IMR-90 (cell line): ENCODE measurements around the gene CATSPER4. TPM values are rescaled to one million over a fixed set of nuclear protein-coding genes. Genes with fewer than 3 reads are reported as not detected.

Source experiments
- ATAC-seq: fragments of 200-7000 bp; cut with Tn5 transposase; 2 replicates; pipeline ENCODE4 v1.9.1; 2020; ENCODE audit warnings: low read depth, mild to moderate bottlenecking, moderate library complexity
- BruUV-seq: library from RNA; stranded (reverse); fragments of 400-500 nt; replicated peaks from 2 replicates; lab custom pipeline; 2021; lab: Mats Ljungman, UMichigan
- CTCF ChIA-PET: fragments of 300-600 bp; formaldehyde crosslinking; extraction: SDS; loops from one replicate; lab custom pipeline; 2021; ENCODE audit warnings: antibody characterized with exemption; lab: Yijun Ruan, JAX
- POLR2A ChIA-PET: fragments of 300-600 bp; sonication (Branson Sonifier 250); formaldehyde crosslinking; loops from one replicate; lab custom pipeline; 2022; ENCODE audit warnings: antibody characterized with exemption; ENCODE audit not compliant: unreplicated experiment; lab: Charles Lee
- DNase-seq: peaks from one replicate; pipeline ENCODE4 v3.0.0; 2013
- H2AFZ ChIP-seq: replicated peaks from 2 replicates; pipeline ENCODE3; 2013; ENCODE audit warnings: low read length, mild to moderate bottlenecking; ENCODE audit not compliant: poor library complexity
- H2AK5ac ChIP-seq: 2 replicates; pipeline ENCODE4 v1.6.1; 2013; ENCODE audit warnings: low read depth, low read length, inconsistent platforms
- H2AK9ac ChIP-seq: replicated peaks from 2 replicates; pipeline ENCODE3; 2013; ENCODE audit warnings: mild to moderate bottlenecking, low read depth, low read length, moderate library complexity; ENCODE audit not compliant: poor library complexity
- H2BK120ac ChIP-seq: 2 replicates; pipeline ENCODE4 v1.6.1; 2013; ENCODE audit warnings: low read depth, low read length, inconsistent platforms
- H2BK15ac ChIP-seq: 3 replicates; pipeline ENCODE4 v1.6.1; 2013; ENCODE audit warnings: low read depth, low read length, inconsistent platforms
- H2BK20ac ChIP-seq: 2 replicates; pipeline ENCODE4 v1.6.1; 2013; ENCODE audit warnings: low read depth, mild to moderate bottlenecking, inconsistent platforms, low read length, moderate library complexity
- H2BK5ac ChIP-seq: 2 replicates; pipeline ENCODE4 v1.6.1; 2013; ENCODE audit warnings: mild to moderate bottlenecking, low read depth, low read length, inconsistent platforms; ENCODE audit not compliant: poor library complexity, severe bottlenecking
- H3K14ac ChIP-seq: replicated peaks from 2 replicates; pipeline ENCODE4 v1.6.1; 2013; ENCODE audit warnings: low read depth, low read length, inconsistent platforms
- H3K18ac ChIP-seq: 2 replicates; pipeline ENCODE4 v1.6.1; 2013; ENCODE audit warnings: low read depth, low read length, control low read depth
- H3K23ac ChIP-seq: 2 replicates; pipeline ENCODE4 v1.6.1; 2013; ENCODE audit warnings: low read depth, low read length, inconsistent platforms
- H3K27ac ChIP-seq: 2 replicates; pipeline ENCODE4 v1.5.1; 2013; ENCODE audit warnings: mild to moderate bottlenecking, control low read depth, low read length; ENCODE audit not compliant: insufficient read depth
- H3K27me3 ChIP-seq: 2 replicates; pipeline ENCODE4 v1.6.1; 2013; ENCODE audit warnings: low read length; ENCODE audit not compliant: control insufficient read depth, insufficient read depth
- H3K36me3 ChIP-seq: 2 replicates; pipeline ENCODE4 v1.6.1; 2013; ENCODE audit warnings: low read length, mixed read lengths; ENCODE audit not compliant: control insufficient read depth, insufficient read depth
- H3K4ac ChIP-seq: 2 replicates; pipeline ENCODE4 v1.6.1; 2013; ENCODE audit warnings: low read depth, low read length, inconsistent platforms
- H3K4me1 ChIP-seq: 2 replicates; pipeline ENCODE4 v1.6.1; 2013; ENCODE audit warnings: low read length, mixed read lengths; ENCODE audit not compliant: control insufficient read depth, insufficient read depth
- H3K4me2 ChIP-seq: 2 replicates; pipeline ENCODE4 v1.6.1; 2013; ENCODE audit warnings: low read depth, mild to moderate bottlenecking, control low read depth, low read length, moderate library complexity
- H3K4me3 ChIP-seq: 2 replicates; pipeline ENCODE4 v1.5.1; 2013; ENCODE audit warnings: low read depth, mild to moderate bottlenecking, control low read depth, low read length, moderate library complexity; ENCODE audit not compliant: insufficient read depth
- H3K56ac ChIP-seq: 2 replicates; pipeline ENCODE4 v1.6.1; 2013; ENCODE audit warnings: low read length, inconsistent platforms; ENCODE audit not compliant: insufficient read depth; ENCODE audit errors: extremely low read depth
- H3K79me1 ChIP-seq, 2 experiments: 2 replicates each; pipeline ENCODE4 v1.6.1; 2013; ENCODE audit warnings: low read length in 2 of 2, inconsistent platforms in 1 of 2, low read depth in 1 of 2
- H3K9ac ChIP-seq: 2 replicates; pipeline ENCODE4 v1.6.1; 2013; ENCODE audit warnings: low read depth, low read length, control low read depth
- H3K9me1 ChIP-seq: 2 replicates; pipeline ENCODE4 v1.6.1; 2013; ENCODE audit warnings: low read length, inconsistent platforms; ENCODE audit not compliant: insufficient read depth
- H3K9me3 ChIP-seq: 2 replicates; pipeline ENCODE4 v1.6.1; 2013; ENCODE audit warnings: low read length; ENCODE audit not compliant: control insufficient read depth, insufficient read depth
- H4K20me1 ChIP-seq: 2 replicates; pipeline ENCODE4 v1.6.1; 2013; ENCODE audit warnings: low read length, inconsistent platforms; ENCODE audit not compliant: insufficient read depth
- H4K5ac ChIP-seq: 2 replicates; pipeline ENCODE4 v1.6.1; 2013; ENCODE audit warnings: mild to moderate bottlenecking, low read depth, low read length, control low read depth
- H4K8ac ChIP-seq, 2 experiments: 2 replicates each; pipeline ENCODE4 v1.6.1; 2013; ENCODE audit warnings: low read depth in 2 of 2, low read length in 2 of 2, control low read depth in 1 of 2, inconsistent platforms in 1 of 2
- H4K91ac ChIP-seq: 2 replicates; pipeline ENCODE4 v1.6.1; 2013; ENCODE audit warnings: low read depth, low read length, inconsistent platforms; ENCODE audit not compliant: insufficient read depth
- BHLHE40 ChIP-seq: fragments of 150-350 bp; IDR thresholded peaks from 2 replicates; pipeline ENCODE4 v1.6.1; 2016; ENCODE audit warnings: mild to moderate bottlenecking, low read depth, low read length
- CEBPB ChIP-seq: IDR thresholded peaks from 2 replicates; pipeline ENCODE4 v1.6.1; 2012; ENCODE audit warnings: low read depth, low read length, improper control_type of control experiment
- CHD1 ChIP-seq: IDR thresholded peaks from 2 replicates; pipeline ENCODE4 v1.6.1; 2012; ENCODE audit warnings: low read depth, low read length, improper control_type of control experiment
- FOS ChIP-seq: fragments of 150-350 bp; IDR thresholded peaks from 2 replicates; pipeline ENCODE4 v1.6.1; 2016; ENCODE audit warnings: low read depth, low read length
- MAFK ChIP-seq: IDR thresholded peaks from 2 replicates; pipeline ENCODE4 v1.6.1; 2012; ENCODE audit warnings: low read depth, low read length, improper control_type of control experiment
- MAZ ChIP-seq: IDR thresholded peaks from 2 replicates; pipeline ENCODE4 v1.6.1; 2012; ENCODE audit warnings: low read depth, mild to moderate bottlenecking, low read length, improper control_type of control experiment, moderate library complexity, borderline replicate concordance
- MXI1 ChIP-seq: IDR thresholded peaks from 2 replicates; pipeline ENCODE4 v1.6.1; 2012; ENCODE audit warnings: low read depth, mild to moderate bottlenecking, low read length, moderate library complexity, borderline replicate concordance
- NFE2L2 ChIP-seq: fragments of 150-350 bp; IDR thresholded peaks from 2 replicates; pipeline ENCODE4 v1.6.1; 2016; ENCODE audit warnings: low read depth, mild to moderate bottlenecking, low read length
- POLR2A ChIP-seq: IDR thresholded peaks from 2 replicates; pipeline ENCODE4 v1.6.1; 2012; ENCODE audit warnings: mild to moderate bottlenecking, low read depth, low read length
- RAD21 ChIP-seq: IDR thresholded peaks from 2 replicates; pipeline ENCODE4 v1.6.1; 2012; ENCODE audit warnings: low read length, improper control_type of control experiment
- RCOR1 ChIP-seq: IDR thresholded peaks from 2 replicates; pipeline ENCODE4 v1.6.1; 2012; ENCODE audit warnings: mild to moderate bottlenecking, low read length, improper control_type of control experiment; ENCODE audit not compliant: insufficient replicate concordance
- RFX5 ChIP-seq: IDR thresholded peaks from 2 replicates; pipeline ENCODE4 v1.8.0; 2012; ENCODE audit warnings: low read depth, mild to moderate bottlenecking, low read length, moderate library complexity
- SMC3 ChIP-seq: fragments of 150-350 bp; IDR thresholded peaks from 2 replicates; pipeline ENCODE4 v1.6.1; 2016; ENCODE audit warnings: low read depth, mild to moderate bottlenecking, antibody characterized with exemption, low read length, moderate library complexity
- WGBS, 2 experiments: methylation state at CpG; one replicate each; pipeline versions ENCODE4 v1.1.5 to v1.1.7; 2013; ENCODE audit warnings: missing lambda C conversion rate in 2 of 2; ENCODE audit not compliant: insufficient read length in 1 of 2; ENCODE audit errors: extremely low coverage in 2 of 2; 5-methylcytosine and 5-hydroxymethylcytosine counted together
- dilution Hi-C: fragments of 300-500 bp; cut with HindIII; formaldehyde crosslinking; loops from one replicate; pipeline ENCODE4 v1.14.3; 2018; ENCODE audit warnings: low sequenced_read_pairs; ENCODE audit not compliant: unreplicated experiment
- in situ Hi-C: fragments of 300-500 bp; cut with MboI; formaldehyde crosslinking; loops from 3 replicates; pipeline ENCODE4 v1.14.3; 2019; ENCODE audit warnings: low sequenced_read_pairs, inconsistent platforms, mixed read lengths
- intact Hi-C: fragments of 100-400 bp; cut with micrococcal nuclease; formaldehyde crosslinking; loops from 2 replicates; pipeline ENCODE4 v1.10.0; 2022
- polyA plus RNA-seq, 3 experiments: library from polyadenylated mRNA; depleted of rRNA; stranded (reverse); fragments of >200 nt; gene quantifications; 2 replicates each; pipeline ENCODE4 v1.2.3, GENCODE V29; 2012; ENCODE audit warnings: low replicate concordance in 1 of 3
- total RNA-seq: library from RNA; depleted of rRNA; stranded (reverse); fragments of >200 nt; gene quantifications from 2 replicates; pipeline ENCODE4 v1.2.3, GENCODE V29; 2012
- TF ChIP-seq, protein P1 (sequence below): fragments of 150-350 bp; IDR thresholded peaks from 2 replicates; pipeline ENCODE4 v1.6.1; 2017; ENCODE audit warnings: mild to moderate bottlenecking, antibody characterized with exemption, low read length, low read depth
- TF ChIP-seq, protein P2 (sequence below): fragments of 150-350 bp; IDR thresholded peaks from 2 replicates; pipeline ENCODE4 v1.6.1; 2016; ENCODE audit warnings: low read depth, mild to moderate bottlenecking, low read length, moderate library complexity, borderline replicate concordance
- TF ChIP-seq, protein P3 (sequence below): conservative IDR thresholded peaks from 2 replicates; pipeline ENCODE4 v1.5.1; 2012; ENCODE audit warnings: mild to moderate bottlenecking, low read depth, low read length, improper control_type of control experiment

Gene CATSPER4
- total and polyA plus RNA-seq, 2 of the 4 experiments (the other 2 are of a cell fraction) = not detected

DNA sequence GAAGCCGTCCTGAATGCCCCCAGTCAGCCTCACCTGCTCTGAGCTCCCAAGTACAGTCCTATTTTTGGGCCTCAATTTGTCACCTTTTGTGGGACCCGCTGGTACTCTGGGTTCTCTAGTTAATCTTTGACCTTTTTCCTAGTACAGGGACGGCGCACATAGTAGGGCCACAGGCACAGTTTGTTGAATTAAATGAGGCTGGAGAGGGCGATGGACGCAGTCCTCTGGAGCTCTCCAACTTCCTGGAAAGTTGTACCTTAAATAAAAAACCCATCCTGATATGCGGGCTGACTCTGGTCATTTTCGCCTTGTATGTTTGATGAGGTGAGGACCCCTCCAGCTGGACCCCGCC, 26.7 kb upstream of the CATSPER4 start:
- H3K4ac ChIP-seq = no peak overlapping the region
- dilution Hi-C loops = no loop called here

More for the DNA sequence above, 26.7 kb upstream of the CATSPER4 start:
- peaks cover 21% of the 10 kb centered on the region; the same call in 1 of the 2 replicates for H3K27me3 ChIP-seq
- no peak overlapping the region for H3K56ac ChIP-seq
- DNase-seq = no peak
- H4K8ac ChIP-seq = no peak overlapping the region
- no peak overlapping the region for H2AK5ac ChIP-seq
- H3K9me3 ChIP-seq = no peaks in the 10 kb centered on the region
- no peak overlapping the region for H2BK15ac ChIP-seq
- H4K20me1 ChIP-seq = no peaks in the 10 kb centered on the region
- H2BK120ac ChIP-seq = no peak overlapping the region
- no peak overlapping the region for H4K91ac ChIP-seq
- CTCF ChIA-PET = interaction anchor here (0.7 kb wide), 1 partner anchor 90 kb away, joined by 3 read pairs; no protein-coding TSS in a partner anchor
- no TSS peak for BruUV-seq
- H3K23ac ChIP-seq = no peak overlapping the region
- in situ Hi-C loops = no loop called here
- H3K4me2 ChIP-seq = peak overlapping the region; percentile 63; the same call in 1 of the 2 replicates
- intact Hi-C loops = loop anchor here (1.0 kb wide), 1 partner anchor 58 kb away; no protein-coding TSS in a partner anchor
- no peak overlapping the region for H3K4me3 ChIP-seq
- no peak overlapping the region for H3K9ac ChIP-seq
- peak overlapping the region; percentile 87 for H2AFZ ChIP-seq
- POLR2A ChIA-PET = no interaction called here
- TF ChIP-seq RCOR1 (no peak), FOS (no peak), RAD21 (no peak), BHLHE40 (no peak), CEBPB (no peak), RFX5 (no peak), NFE2L2 (no peak), POLR2A (no peak), CHD1 (no peak), MXI1 (no peak), SMC3 (no peak), MAFK (no peak), MAZ (no peak)
- TF ChIP-seq, protein P1, sequence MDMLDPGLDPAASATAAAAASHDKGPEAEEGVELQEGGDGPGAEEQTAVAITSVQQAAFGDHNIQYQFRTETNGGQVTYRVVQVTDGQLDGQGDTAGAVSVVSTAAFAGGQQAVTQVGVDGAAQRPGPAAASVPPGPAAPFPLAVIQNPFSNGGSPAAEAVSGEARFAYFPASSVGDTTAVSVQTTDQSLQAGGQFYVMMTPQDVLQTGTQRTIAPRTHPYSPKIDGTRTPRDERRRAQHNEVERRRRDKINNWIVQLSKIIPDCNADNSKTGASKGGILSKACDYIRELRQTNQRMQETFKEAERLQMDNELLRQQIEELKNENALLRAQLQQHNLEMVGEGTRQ = no peak
- TF ChIP-seq, protein P2, sequence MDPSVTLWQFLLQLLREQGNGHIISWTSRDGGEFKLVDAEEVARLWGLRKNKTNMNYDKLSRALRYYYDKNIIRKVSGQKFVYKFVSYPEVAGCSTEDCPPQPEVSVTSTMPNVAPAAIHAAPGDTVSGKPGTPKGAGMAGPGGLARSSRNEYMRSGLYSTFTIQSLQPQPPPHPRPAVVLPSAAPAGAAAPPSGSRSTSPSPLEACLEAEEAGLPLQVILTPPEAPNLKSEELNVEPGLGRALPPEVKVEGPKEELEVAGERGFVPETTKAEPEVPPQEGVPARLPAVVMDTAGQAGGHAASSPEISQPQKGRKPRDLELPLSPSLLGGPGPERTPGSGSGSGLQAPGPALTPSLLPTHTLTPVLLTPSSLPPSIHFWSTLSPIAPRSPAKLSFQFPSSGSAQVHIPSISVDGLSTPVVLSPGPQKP = no peak
- TF ChIP-seq, protein P3, sequence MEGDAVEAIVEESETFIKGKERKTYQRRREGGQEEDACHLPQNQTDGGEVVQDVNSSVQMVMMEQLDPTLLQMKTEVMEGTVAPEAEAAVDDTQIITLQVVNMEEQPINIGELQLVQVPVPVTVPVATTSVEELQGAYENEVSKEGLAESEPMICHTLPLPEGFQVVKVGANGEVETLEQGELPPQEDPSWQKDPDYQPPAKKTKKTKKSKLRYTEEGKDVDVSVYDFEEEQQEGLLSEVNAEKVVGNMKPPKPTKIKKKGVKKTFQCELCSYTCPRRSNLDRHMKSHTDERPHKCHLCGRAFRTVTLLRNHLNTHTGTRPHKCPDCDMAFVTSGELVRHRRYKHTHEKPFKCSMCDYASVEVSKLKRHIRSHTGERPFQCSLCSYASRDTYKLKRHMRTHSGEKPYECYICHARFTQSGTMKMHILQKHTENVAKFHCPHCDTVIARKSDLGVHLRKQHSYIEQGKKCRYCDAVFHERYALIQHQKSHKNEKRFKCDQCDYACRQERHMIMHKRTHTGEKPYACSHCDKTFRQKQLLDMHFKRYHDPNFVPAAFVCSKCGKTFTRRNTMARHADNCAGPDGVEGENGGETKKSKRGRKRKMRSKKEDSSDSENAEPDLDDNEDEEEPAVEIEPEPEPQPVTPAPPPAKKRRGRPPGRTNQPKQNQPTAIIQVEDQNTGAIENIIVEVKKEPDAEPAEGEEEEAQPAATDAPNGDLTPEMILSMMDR = no peak
- H4K5ac ChIP-seq = no peak overlapping the region
- H3K36me3 ChIP-seq = no peaks in the 10 kb centered on the region
- WGBS, 2 experiments = 100% methylated on average over 1 of the region's 9 CpGs; no CpG with 5 or more reads in 1 of the 2 experiments
- no peaks in the 10 kb centered on the region for H3K9me1 ChIP-seq
- H3K14ac ChIP-seq = no peak overlapping the region
- no peak overlapping the region for H2BK20ac ChIP-seq
- no peak overlapping the region for H2BK5ac ChIP-seq
- no peak overlapping the region for H3K27ac ChIP-seq
- H3K4me1 ChIP-seq = peaks cover 4% of the 10 kb centered on the region
- no peak overlapping the region for H2AK9ac ChIP-seq
- no peak overlapping the region for H3K18ac ChIP-seq
- no peaks in the 10 kb centered on the region for H3K79me1 ChIP-seq
- no peak for ATAC-seq
